Mesendoderm (in vitro differentiated cells): ENCODE results near the gene AAMP.

Experiments
- DNase-seq: peaks from one replicate; pipeline ENCODE4 v3.0.0; 2013
- H2AK5ac ChIP-seq: 2 replicates; pipeline ENCODE4 v1.6.1; 2013; ENCODE audit warnings: low read length, inconsistent platforms
- H2BK120ac ChIP-seq: 2 replicates; pipeline ENCODE4 v1.6.1; 2013; ENCODE audit warnings: low read depth, mild to moderate bottlenecking, low read length, moderate library complexity, mixed read lengths
- H2BK15ac ChIP-seq: replicated peaks from 2 replicates; pipeline ENCODE4 v1.6.1; 2013; ENCODE audit warnings: low read depth, mild to moderate bottlenecking, moderate library complexity
- H2BK5ac ChIP-seq: 2 replicates; pipeline ENCODE4 v1.6.1; 2013; ENCODE audit warnings: low read length, inconsistent platforms
- H3K18ac ChIP-seq: 2 replicates; pipeline ENCODE4 v1.6.1; 2013; ENCODE audit warnings: mild to moderate bottlenecking, low read length, mixed read lengths
- H3K23ac ChIP-seq: one replicate; pipeline ENCODE4 v1.6.1; 2013; ENCODE audit warnings: low read length
- H3K27ac ChIP-seq: 2 replicates; pipeline ENCODE4 v1.5.1; 2013; ENCODE audit warnings: low read depth, mild to moderate bottlenecking, inconsistent platforms, low read length, moderate library complexity
- H3K27me3 ChIP-seq: 2 replicates; pipeline ENCODE4 v1.6.1; 2013; ENCODE audit warnings: low read length, control low read depth, mild to moderate bottlenecking, inconsistent platforms; ENCODE audit not compliant: insufficient read depth, poor library complexity
- H3K36me3 ChIP-seq: 2 replicates; pipeline ENCODE4 v1.6.1; 2013; ENCODE audit warnings: low read length, inconsistent platforms; ENCODE audit not compliant: control insufficient read depth, insufficient read depth
- H3K4ac ChIP-seq: one replicate; pipeline ENCODE4 v1.6.1; 2013; ENCODE audit warnings: low read depth, mild to moderate bottlenecking, low read length, moderate library complexity
- H3K4me1 ChIP-seq: 2 replicates; pipeline ENCODE4 v1.6.1; 2013; ENCODE audit warnings: low read depth, low read length, inconsistent platforms; ENCODE audit not compliant: control insufficient read depth
- H3K4me2 ChIP-seq: 2 replicates; pipeline ENCODE4 v1.6.1; 2013; ENCODE audit warnings: low read length
- H3K4me3 ChIP-seq: 2 replicates; pipeline ENCODE4 v1.5.1; 2013; ENCODE audit warnings: mild to moderate bottlenecking, low read length
- H3K56ac ChIP-seq: one replicate; pipeline ENCODE4 v1.6.1; 2013; ENCODE audit warnings: low read length
- H3K79me1 ChIP-seq: 2 replicates; pipeline ENCODE4 v1.6.1; 2013; ENCODE audit warnings: low read length, inconsistent platforms
- H3K79me2 ChIP-seq: 2 replicates; pipeline ENCODE4 v1.6.1; 2013; ENCODE audit warnings: mild to moderate bottlenecking, low read length; ENCODE audit not compliant: control insufficient read depth, insufficient read depth
- H3K9ac ChIP-seq: 2 replicates; pipeline ENCODE4 v1.6.1; 2013; ENCODE audit warnings: low read length, inconsistent platforms
- H4K5ac ChIP-seq: one replicate; pipeline ENCODE4 v1.6.1; 2013; ENCODE audit warnings: low read length
- H4K8ac ChIP-seq: one replicate; pipeline ENCODE4 v1.6.1; 2013; ENCODE audit warnings: low read depth, mild to moderate bottlenecking, control low read depth, low read length, moderate library complexity
- WGBS: extraction: QIAGEN DNeasy Blood & Tissue Kit; methylation state at CpG from one replicate; pipeline ENCODE4 v1.1.7; 2013; ENCODE audit warnings: low lambda C conversion rate, missing lambda C conversion rate; ENCODE audit not compliant: insufficient coverage; ENCODE audit errors: extremely low coverage; 5-methylcytosine and 5-hydroxymethylcytosine counted together

AAMP gene

DNA sequence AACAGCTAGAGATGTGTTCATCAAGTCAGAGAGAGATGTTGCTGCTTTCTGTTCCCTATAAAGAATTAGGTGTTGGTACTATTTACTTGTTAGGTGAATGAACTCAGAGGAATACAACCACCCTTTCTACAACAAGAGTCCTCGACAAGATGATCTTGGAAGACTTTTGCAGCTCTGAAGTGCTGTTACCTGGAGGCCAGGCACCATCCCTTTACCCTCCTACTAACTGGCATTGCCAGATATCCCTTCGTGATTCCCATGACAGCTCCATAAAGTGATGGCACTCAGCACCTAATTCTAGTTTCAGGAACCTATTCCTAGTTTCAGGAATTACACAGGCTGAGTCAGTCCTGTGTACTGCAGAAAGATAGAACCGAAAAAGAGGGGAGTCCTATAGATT is 43.0 kb downstream of the AAMP start:
- Histone ChIP-seq H4K5ac (no peak overlapping the region), H3K4me1 (no peaks in the 10 kb centered on the region), H2BK5ac (no peak overlapping the region), H2BK120ac (no peak overlapping the region), H3K9ac (no peak overlapping the region), H3K4me3 (no peak overlapping the region), H3K79me2 (peaks cover 35% of the 10 kb centered on the region), H3K4me2 (no peak overlapping the region), H3K4ac (no peak overlapping the region), H2AK5ac (no peak overlapping the region), H3K27ac (no peak overlapping the region), H4K8ac (no peak overlapping the region), H3K27me3 (no peaks in the 10 kb centered on the region), H3K79me1 (peaks cover 23% of the 10 kb centered on the region), H3K36me3 (peaks cover 10% of the 10 kb centered on the region), H3K18ac (no peak overlapping the region), H3K23ac (no peak overlapping the region), H2BK15ac (no peak overlapping the region), H3K56ac (no peak overlapping the region)
- no peak for DNase-seq
- no CpG with 5 or more reads among the region's 3 CpGs for WGBS

DNA sequence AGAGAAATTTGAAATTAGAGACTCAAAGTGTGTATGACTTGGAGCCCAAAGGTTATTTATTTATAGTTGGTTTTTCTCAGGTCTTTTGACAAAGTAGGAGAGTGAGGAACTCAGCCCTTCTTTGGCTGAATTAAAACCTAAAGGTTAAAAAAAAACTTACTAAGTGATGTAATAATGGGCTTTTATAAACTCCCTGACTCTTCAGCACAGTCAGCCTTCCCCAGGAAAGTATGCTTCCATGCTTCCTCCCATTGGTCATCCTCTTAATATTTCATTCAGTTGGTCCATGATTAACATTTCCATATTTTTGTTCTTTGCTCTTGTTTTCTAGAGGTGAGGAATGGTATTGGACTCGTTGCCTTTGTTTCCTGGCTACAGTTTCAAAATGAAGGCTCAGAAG is 45.8 kb downstream of the AAMP start:
- no peak for DNase-seq
- Histone ChIP-seq H4K8ac (no peak overlapping the region), H3K23ac (no peak overlapping the region), H3K4ac (no peak overlapping the region), H3K4me2 (no peak overlapping the region), H3K56ac (no peak overlapping the region), H4K5ac (no peak overlapping the region), H2BK15ac (no peak overlapping the region), H3K27me3 (no peaks in the 10 kb centered on the region), H3K27ac (no peak overlapping the region), H2BK120ac (no peak overlapping the region), H3K4me1 (peaks cover 5% of the 10 kb centered on the region), H3K18ac (no peak overlapping the region), H3K79me2 (peaks cover 62% of the 10 kb centered on the region), H3K36me3 (peaks cover 6% of the 10 kb centered on the region), H2BK5ac (no peak overlapping the region), H3K79me1 (peaks cover 27% of the 10 kb centered on the region), H2AK5ac (no peak overlapping the region), H3K4me3 (no peak overlapping the region), H3K9ac (no peak overlapping the region)
- no CpG with 5 or more reads among the region's 1 CpG for WGBS

DNA sequence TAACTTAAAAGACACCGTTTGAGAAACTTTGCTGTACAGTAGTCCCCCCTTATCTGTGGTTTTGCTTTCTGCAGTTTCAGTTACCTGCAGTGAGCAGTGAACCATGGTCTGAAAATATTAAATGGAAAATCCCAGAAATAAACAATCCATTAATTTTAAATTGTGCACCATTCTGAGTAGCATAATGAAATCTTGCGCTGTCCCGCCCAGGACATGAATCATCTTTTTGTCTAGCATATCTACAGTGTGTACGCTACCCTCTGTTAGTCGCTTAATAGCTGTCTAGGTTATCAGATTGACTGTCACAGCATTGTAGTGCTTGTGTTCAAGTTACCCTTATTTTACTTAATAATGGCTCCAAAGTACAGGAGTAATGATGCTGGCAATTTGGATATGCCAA is 46.9 kb downstream of the AAMP start:
- no peak overlapping the region for H2BK120ac ChIP-seq
- DNase-seq: no peak
- H3K9ac ChIP-seq: no peak overlapping the region
- no peak overlapping the region for H3K4me2 ChIP-seq
- no peak overlapping the region for H3K4me3 ChIP-seq
- peaks cover 5% of the 10 kb centered on the region for H3K36me3 ChIP-seq
- no peak overlapping the region for H3K27ac ChIP-seq
- H3K79me2 ChIP-seq: peaks cover 73% of the 10 kb centered on the region
- no peak overlapping the region for H3K56ac ChIP-seq
- no peak overlapping the region for H2AK5ac ChIP-seq
- H3K23ac ChIP-seq: no peak overlapping the region
- H3K27me3 ChIP-seq: no peaks in the 10 kb centered on the region
- no peak overlapping the region for H4K8ac ChIP-seq
- H3K4ac ChIP-seq: no peak overlapping the region
- H2BK5ac ChIP-seq: no peak overlapping the region
- H3K18ac ChIP-seq: no peak overlapping the region
- H2BK15ac ChIP-seq: no peak overlapping the region
- no peak overlapping the region for H4K5ac ChIP-seq
- H3K4me1 ChIP-seq: peaks cover 5% of the 10 kb centered on the region
- no CpG with 5 or more reads among the region's 5 CpGs for WGBS
- H3K79me1 ChIP-seq: peaks cover 27% of the 10 kb centered on the region

DNA sequence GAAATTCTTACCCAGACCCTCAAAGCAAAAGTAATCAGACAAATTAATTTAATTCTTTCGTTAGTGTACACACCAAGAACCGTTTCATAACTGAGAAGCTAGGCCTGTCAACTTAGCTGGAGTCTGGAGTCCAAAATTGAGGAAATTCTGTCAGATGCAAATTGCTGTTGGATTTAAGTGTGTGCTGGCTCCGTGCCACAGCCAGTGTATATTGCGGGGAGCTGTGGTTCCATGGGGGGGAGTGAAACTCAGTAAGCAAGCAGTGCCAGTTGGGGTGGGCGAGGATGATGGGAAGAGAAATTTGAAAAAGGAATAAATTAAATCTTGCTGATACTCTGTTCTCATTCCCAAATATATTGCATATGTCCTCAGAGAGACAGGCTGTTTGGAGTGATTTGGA is 48.9 kb downstream of the AAMP start:
- no peak overlapping the region for H2BK5ac ChIP-seq
- H3K23ac ChIP-seq: no peak overlapping the region
- H3K27me3 ChIP-seq: no peaks in the 10 kb centered on the region
- no peak overlapping the region for H3K27ac ChIP-seq
- no peak overlapping the region for H2BK15ac ChIP-seq
- H3K56ac ChIP-seq: peak overlapping the region; percentile 10
- peaks cover 79% of the 10 kb centered on the region for H3K79me2 ChIP-seq
- H4K5ac ChIP-seq: no peak overlapping the region
- DNase-seq: no peak
- peaks cover 5% of the 10 kb centered on the region for H3K4me1 ChIP-seq
- H3K79me1 ChIP-seq: peaks cover 24% of the 10 kb centered on the region
- no CpG with 5 or more reads among the region's 5 CpGs for WGBS
- H3K18ac ChIP-seq: no peak overlapping the region
- peaks cover 3% of the 10 kb centered on the region for H3K36me3 ChIP-seq
- H3K4me2 ChIP-seq: no peak overlapping the region
- H2AK5ac ChIP-seq: no peak overlapping the region
- no peak overlapping the region for H4K8ac ChIP-seq
- no peak overlapping the region for H3K9ac ChIP-seq
- no peak overlapping the region for H3K4ac ChIP-seq
- H3K4me3 ChIP-seq: no peak overlapping the region
- no peak overlapping the region for H2BK120ac ChIP-seq

DNA sequence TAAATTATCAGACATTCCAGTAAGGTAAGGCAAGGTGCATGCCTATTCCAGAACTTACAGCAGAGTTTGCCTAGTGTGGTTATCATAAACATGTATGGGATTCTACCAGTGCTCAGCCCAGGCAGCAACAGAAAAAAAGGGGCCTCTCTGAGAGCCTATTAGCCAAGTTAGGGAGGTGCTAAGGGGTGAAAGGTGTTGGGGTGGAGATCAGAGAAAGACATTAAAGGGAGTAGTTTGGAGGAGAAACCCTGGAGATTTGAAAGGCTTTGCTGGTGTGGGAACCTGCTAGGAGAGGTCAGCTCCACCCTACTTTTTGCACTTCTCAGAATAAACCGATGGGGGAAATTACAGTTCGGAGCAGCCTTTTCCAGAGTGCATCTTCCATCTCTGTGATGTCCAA is 50.0 kb downstream of the AAMP start:
- Histone ChIP-seq H3K27me3 (no peaks in the 10 kb centered on the region), H3K36me3 (peaks cover 3% of the 10 kb centered on the region), H2BK120ac (no peak overlapping the region), H2AK5ac (no peak overlapping the region), H2BK5ac (no peak overlapping the region), H4K8ac (no peak overlapping the region), H3K56ac (no peak overlapping the region), H3K79me2 (peaks cover 71% of the 10 kb centered on the region), H3K9ac (peak overlapping the region; percentile 12), H3K4ac (no peak overlapping the region), H3K4me1 (peaks cover 5% of the 10 kb centered on the region), H3K4me3 (no peak overlapping the region), H3K18ac (no peak overlapping the region), H3K79me1 (peaks cover 21% of the 10 kb centered on the region), H3K23ac (no peak overlapping the region), H2BK15ac (no peak overlapping the region), H3K27ac (no peak overlapping the region), H3K4me2 (peak overlapping the region; percentile 13), H4K5ac (no peak overlapping the region)
- WGBS: no CpG with 5 or more reads among the region's 2 CpGs
- DNase-seq: no peak
